ENCODE results near the gene RBBP8NL.

DNA sequence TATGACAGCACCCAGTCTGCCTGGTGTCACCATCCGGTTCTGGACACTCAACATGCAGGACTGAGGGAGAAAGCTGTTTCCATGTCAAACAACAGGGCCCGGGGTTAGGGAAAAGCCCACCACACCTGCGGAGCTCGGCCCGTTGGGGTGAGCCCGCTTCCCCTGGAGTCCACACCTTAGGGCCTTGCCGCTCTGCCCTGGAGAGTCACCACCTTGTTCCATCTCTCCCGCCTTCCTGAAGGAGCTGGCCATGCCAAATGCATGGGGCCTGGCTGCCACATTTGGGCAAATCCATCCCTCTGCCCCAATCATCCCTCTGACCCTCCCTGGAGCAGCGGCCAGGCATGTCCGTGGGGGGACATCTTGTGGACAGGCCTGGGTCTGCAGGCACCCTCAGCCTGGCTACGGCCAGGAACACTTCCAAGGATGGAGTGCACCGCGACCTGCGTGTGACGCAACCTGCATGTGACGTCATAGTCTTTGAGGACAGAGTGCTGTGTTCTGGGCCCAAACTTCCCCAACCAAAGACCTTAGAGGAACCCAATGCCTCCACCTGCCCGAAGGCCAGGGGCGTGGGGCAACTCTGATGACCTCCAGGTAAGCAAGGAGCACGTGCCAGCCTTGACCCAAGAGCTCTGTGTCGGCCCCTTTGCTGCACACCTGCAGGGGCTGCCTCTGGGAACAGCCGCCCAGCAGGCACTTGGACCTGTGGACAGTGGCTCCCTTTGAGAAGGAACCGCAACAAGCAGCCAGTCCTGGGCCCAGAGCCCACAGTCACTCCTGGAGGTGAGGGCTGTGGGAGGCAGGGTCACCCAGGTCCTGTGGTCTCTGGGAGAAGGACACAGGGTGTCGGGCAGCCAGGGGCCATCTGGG, 22.0 kb downstream of the RBBP8NL start:
- TF ChIP-seq, protein P1, sequence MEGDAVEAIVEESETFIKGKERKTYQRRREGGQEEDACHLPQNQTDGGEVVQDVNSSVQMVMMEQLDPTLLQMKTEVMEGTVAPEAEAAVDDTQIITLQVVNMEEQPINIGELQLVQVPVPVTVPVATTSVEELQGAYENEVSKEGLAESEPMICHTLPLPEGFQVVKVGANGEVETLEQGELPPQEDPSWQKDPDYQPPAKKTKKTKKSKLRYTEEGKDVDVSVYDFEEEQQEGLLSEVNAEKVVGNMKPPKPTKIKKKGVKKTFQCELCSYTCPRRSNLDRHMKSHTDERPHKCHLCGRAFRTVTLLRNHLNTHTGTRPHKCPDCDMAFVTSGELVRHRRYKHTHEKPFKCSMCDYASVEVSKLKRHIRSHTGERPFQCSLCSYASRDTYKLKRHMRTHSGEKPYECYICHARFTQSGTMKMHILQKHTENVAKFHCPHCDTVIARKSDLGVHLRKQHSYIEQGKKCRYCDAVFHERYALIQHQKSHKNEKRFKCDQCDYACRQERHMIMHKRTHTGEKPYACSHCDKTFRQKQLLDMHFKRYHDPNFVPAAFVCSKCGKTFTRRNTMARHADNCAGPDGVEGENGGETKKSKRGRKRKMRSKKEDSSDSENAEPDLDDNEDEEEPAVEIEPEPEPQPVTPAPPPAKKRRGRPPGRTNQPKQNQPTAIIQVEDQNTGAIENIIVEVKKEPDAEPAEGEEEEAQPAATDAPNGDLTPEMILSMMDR (IDR thresholded peaks at IDR 0.05; ENCODE audit: insufficient read depth, low read length, poor library complexity, severe bottlenecking), result no peak
- no peak for TF ChIP-seq EZH2phosphoT487 (conservative IDR thresholded peaks at IDR 0.05; ENCODE audit: low read length)
